ENCODE results near the gene MAGI1.

- no peak for TF ChIP-seq CTCF (IDR thresholded peaks at IDR 0.05 in 2 of 3, conservative IDR thresholded peaks at IDR 0.05 in 1 of 3; ENCODE audit: borderline replicate concordance in 1 of 3, insufficient read depth in 1 of 3, low read depth in 2 of 3, low read length in 2 of 3)
- no peak for TF ChIP-seq EZH2phosphoT487 (IDR thresholded peaks at IDR 0.05; ENCODE audit: borderline replicate concordance)
- TF ChIP-seq POLR2AphosphoS5 (IDR thresholded peaks at IDR 0.05; ENCODE audit: low read depth, low read length), result no peak
- TF ChIP-seq RAD21 (IDR thresholded peaks at IDR 0.05; ENCODE audit: low read depth), result no peak
- no peak for TF ChIP-seq POLR2A (IDR thresholded peaks at IDR 0.05; ENCODE audit: borderline replicate concordance, extremely low read depth, insufficient read depth, insufficient read length)
- TF ChIP-seq SIN3A (IDR thresholded peaks at IDR 0.05; ENCODE audit: low read depth), result no peak
- TF ChIP-seq, protein P1, sequence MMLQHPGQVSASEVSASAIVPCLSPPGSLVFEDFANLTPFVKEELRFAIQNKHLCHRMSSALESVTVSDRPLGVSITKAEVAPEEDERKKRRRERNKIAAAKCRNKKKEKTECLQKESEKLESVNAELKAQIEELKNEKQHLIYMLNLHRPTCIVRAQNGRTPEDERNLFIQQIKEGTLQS (IDR thresholded peaks at IDR 0.05), result no peak
- no peak for TF ChIP-seq ZNF274 (IDR thresholded peaks at IDR 0.05; ENCODE audit: low read depth, low read length)
- no peak for TF ChIP-seq YY1 (IDR thresholded peaks at IDR 0.05; ENCODE audit: extremely low read depth, insufficient replicate concordance, low read depth, low read length)
- no peak for TF ChIP-seq EZH2 (IDR thresholded peaks at IDR 0.05)
- TF ChIP-seq FOSL1 (IDR thresholded peaks at IDR 0.05; ENCODE audit: low read depth), result no peak
- TF ChIP-seq, protein P2, sequence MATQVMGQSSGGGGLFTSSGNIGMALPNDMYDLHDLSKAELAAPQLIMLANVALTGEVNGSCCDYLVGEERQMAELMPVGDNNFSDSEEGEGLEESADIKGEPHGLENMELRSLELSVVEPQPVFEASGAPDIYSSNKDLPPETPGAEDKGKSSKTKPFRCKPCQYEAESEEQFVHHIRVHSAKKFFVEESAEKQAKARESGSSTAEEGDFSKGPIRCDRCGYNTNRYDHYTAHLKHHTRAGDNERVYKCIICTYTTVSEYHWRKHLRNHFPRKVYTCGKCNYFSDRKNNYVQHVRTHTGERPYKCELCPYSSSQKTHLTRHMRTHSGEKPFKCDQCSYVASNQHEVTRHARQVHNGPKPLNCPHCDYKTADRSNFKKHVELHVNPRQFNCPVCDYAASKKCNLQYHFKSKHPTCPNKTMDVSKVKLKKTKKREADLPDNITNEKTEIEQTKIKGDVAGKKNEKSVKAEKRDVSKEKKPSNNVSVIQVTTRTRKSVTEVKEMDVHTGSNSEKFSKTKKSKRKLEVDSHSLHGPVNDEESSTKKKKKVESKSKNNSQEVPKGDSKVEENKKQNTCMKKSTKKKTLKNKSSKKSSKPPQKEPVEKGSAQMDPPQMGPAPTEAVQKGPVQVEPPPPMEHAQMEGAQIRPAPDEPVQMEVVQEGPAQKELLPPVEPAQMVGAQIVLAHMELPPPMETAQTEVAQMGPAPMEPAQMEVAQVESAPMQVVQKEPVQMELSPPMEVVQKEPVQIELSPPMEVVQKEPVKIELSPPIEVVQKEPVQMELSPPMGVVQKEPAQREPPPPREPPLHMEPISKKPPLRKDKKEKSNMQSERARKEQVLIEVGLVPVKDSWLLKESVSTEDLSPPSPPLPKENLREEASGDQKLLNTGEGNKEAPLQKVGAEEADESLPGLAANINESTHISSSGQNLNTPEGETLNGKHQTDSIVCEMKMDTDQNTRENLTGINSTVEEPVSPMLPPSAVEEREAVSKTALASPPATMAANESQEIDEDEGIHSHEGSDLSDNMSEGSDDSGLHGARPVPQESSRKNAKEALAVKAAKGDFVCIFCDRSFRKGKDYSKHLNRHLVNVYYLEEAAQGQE (IDR thresholded peaks at IDR 0.05; ENCODE audit: low read depth), result no peak
- TF ChIP-seq, protein P3, sequence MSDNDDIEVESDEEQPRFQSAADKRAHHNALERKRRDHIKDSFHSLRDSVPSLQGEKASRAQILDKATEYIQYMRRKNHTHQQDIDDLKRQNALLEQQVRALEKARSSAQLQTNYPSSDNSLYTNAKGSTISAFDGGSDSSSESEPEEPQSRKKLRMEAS (IDR thresholded peaks at IDR 0.05), result no peak
These were observed 2.8 kb downstream of the MAGI1 start for GRCh38 chr3:66035763-66036477.
